ENCODE results near the gene MATN4. TPM values are rescaled to one million over a fixed set of nuclear protein-coding genes. Genes with fewer than 3 reads are reported as not detected.

The MATN4 gene
- total and polyA plus RNA-seq, 2 donors (not counting 1 experiment from before 2014, with no cell fraction given) = not detected

DNA sequence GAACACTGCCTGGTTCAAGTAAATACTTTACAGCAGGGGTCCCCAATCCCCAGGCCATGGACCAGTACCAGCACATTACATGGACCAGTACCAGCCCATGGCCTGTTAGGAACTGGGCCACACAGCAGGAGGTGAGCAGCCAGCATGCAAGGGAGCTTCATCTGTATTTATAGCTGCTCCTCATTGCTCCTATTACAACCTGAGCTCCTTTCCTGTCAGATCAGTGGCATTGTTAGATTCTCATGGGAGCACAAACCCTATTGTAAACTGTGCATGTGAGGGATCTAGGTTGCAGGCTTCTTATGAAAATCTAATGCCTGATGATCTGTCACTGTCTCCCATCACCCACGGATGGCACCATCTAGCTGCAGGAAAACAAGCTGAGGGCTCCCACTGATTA, 13.4 kb downstream of the MATN4 start:
- H3K27me3 Mint-ChIP-seq = peaks cover 42% of the 10 kb centered on the region
- H3K4me3 ChIP-seq (ENCODE audit: control extremely low read depth in 1 of 5, extremely low read depth in 1 of 5, insufficient read depth in 1 of 5, low read depth in 2 of 5, low read length in 4 of 5) = no peak overlapping the region
- TF ChIP-seq EZH2 (IDR thresholded peaks at IDR 0.05; ENCODE audit: borderline replicate concordance, insufficient read depth, low read depth, low read length, poor library complexity, severe bottlenecking) = no peak
- TF ChIP-seq, protein P1, sequence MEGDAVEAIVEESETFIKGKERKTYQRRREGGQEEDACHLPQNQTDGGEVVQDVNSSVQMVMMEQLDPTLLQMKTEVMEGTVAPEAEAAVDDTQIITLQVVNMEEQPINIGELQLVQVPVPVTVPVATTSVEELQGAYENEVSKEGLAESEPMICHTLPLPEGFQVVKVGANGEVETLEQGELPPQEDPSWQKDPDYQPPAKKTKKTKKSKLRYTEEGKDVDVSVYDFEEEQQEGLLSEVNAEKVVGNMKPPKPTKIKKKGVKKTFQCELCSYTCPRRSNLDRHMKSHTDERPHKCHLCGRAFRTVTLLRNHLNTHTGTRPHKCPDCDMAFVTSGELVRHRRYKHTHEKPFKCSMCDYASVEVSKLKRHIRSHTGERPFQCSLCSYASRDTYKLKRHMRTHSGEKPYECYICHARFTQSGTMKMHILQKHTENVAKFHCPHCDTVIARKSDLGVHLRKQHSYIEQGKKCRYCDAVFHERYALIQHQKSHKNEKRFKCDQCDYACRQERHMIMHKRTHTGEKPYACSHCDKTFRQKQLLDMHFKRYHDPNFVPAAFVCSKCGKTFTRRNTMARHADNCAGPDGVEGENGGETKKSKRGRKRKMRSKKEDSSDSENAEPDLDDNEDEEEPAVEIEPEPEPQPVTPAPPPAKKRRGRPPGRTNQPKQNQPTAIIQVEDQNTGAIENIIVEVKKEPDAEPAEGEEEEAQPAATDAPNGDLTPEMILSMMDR (IDR thresholded peaks at IDR 0.05) = no peak
- H3K27me3 ChIP-seq (replicated peaks in 1 of 4; ENCODE audit: control extremely low read depth in 1 of 4, control insufficient read depth in 3 of 4, insufficient read depth in 4 of 4, low read length in 3 of 4) = peaks cover 0 to 42% (median 20%) of the 10 kb centered on the region in 4 experiments
- no peak overlapping the region for H3K9ac ChIP-seq (ENCODE audit: low read length)
- DNase-seq (no peak), ATAC-seq (ENCODE audit: low read depth) (no peak)
- peaks cover 0 to 3% (median 2%) of the 10 kb centered on the region in 3 donors for H3K9me3 ChIP-seq (ENCODE audit: control extremely low read depth in 1 of 3, control insufficient read depth in 2 of 3, insufficient read depth in 1 of 3, low read length in 2 of 3)
- WGBS (ENCODE audit: insufficient coverage) = no CpG with 5 or more reads among the region's 1 CpG
- intact Hi-C loops (cut with micrococcal nuclease) = loop anchor here (10.0 kb wide), 1 partner anchor 610 kb away; no protein-coding TSS in a partner anchor
- H2AFZ ChIP-seq (ENCODE audit: insufficient read depth, low read depth, low read length, poor library complexity, severe bottlenecking) = no peak overlapping the region
- no peaks in the 10 kb centered on the region for H3K9me3 Mint-ChIP-seq (ENCODE audit: insufficient read depth)
- H3K4me1 ChIP-seq (ENCODE audit: control insufficient read depth in 2 of 2, insufficient read depth in 2 of 2, low read length in 2 of 2) = peaks cover 13 to 21% of the 10 kb centered on the region in 2 donors
- no peak overlapping the region for H3K4me3 Mint-ChIP-seq
- H3K27ac Mint-ChIP-seq = no peak overlapping the region
- H3K27ac ChIP-seq (ENCODE audit: low read length in 2 of 2) = no peak overlapping the region
- ChIA-PET CTCF (interaction anchor here (0.6 to 6.2 kb wide), 31 partner anchors 8 to 610 kb away, joined by 3 to 52 read pairs (median 5); partner anchors contain the start of genes RBPJL and SYS1), POLR2A (no interaction called here)
- H3K4me1 Mint-ChIP-seq = peaks cover 18% of the 10 kb centered on the region
- no peaks in the 10 kb centered on the region for H4K20me1 ChIP-seq (ENCODE audit: control insufficient read depth, insufficient read depth, low read length, poor library complexity, severe bottlenecking)
- no peaks in the 10 kb centered on the region for H3K36me3 ChIP-seq (replicated peaks in 1 of 2; ENCODE audit: control extremely low read depth in 1 of 2, control insufficient read depth in 1 of 2, extremely low read depth in 1 of 2, insufficient read depth in 2 of 2, low read length in 1 of 2)
- H3K79me2 ChIP-seq (ENCODE audit: control insufficient read depth, insufficient read depth, low read length) = no peaks in the 10 kb centered on the region
- no peak overlapping the region for H3K4me2 ChIP-seq (replicated peaks; ENCODE audit: low read depth, low read length, poor library complexity, severe bottlenecking)

DNA sequence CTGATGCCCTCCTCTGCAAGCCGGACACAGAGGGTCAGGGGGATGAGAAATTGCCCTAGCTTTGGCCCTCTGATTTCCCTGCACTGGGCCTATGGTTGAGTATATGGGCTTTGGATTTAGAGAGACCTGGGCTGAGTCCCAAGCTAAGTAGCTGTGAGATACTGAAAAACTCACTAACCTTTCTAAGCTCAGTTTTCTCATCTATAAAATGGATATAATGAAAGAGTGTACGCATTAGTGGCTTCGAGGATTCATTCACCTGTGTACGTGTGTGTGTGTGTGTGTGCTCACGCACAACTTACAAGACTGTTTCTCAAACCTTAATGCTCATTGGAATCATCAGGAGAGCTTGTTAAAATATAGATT, 14.1 kb downstream of the MATN4 start:
- Histone ChIP-seq H3K27me3 (replicated peaks in 1 of 4; ENCODE audit: control extremely low read depth in 1 of 4, control insufficient read depth in 3 of 4, insufficient read depth in 4 of 4, low read length in 3 of 4) (peaks cover 0 to 42% (median 20%) of the 10 kb centered on the region in 4 experiments), H3K9me3 (ENCODE audit: control extremely low read depth in 1 of 3, control insufficient read depth in 2 of 3, insufficient read depth in 1 of 3, low read length in 2 of 3) (peaks cover 0 to 3% (median 2%) of the 10 kb centered on the region in 3 donors), H4K20me1 (ENCODE audit: control insufficient read depth, insufficient read depth, low read length, poor library complexity, severe bottlenecking) (no peaks in the 10 kb centered on the region), H3K9ac (ENCODE audit: low read length) (peak overlapping the region; percentile 67), H3K27ac (ENCODE audit: low read length in 2 of 2) (no peak overlapping the region), H3K4me3 (ENCODE audit: control extremely low read depth in 1 of 5, extremely low read depth in 1 of 5, insufficient read depth in 1 of 5, low read depth in 2 of 5, low read length in 4 of 5) (peak overlapping the region in 4 of 5 experiments; percentile 39 to 65 (median 60)), H3K4me1 (ENCODE audit: control insufficient read depth in 2 of 2, insufficient read depth in 2 of 2, low read length in 2 of 2) (peaks cover 13 to 21% of the 10 kb centered on the region in 2 donors), H3K79me2 (ENCODE audit: control insufficient read depth, insufficient read depth, low read length) (no peaks in the 10 kb centered on the region), H3K36me3 (replicated peaks in 1 of 2; ENCODE audit: control extremely low read depth in 1 of 2, control insufficient read depth in 1 of 2, extremely low read depth in 1 of 2, insufficient read depth in 2 of 2, low read length in 1 of 2) (no peaks in the 10 kb centered on the region), H3K4me2 (replicated peaks; ENCODE audit: low read depth, low read length, poor library complexity, severe bottlenecking) (peak overlapping the region; percentile 89), H2AFZ (ENCODE audit: insufficient read depth, low read depth, low read length, poor library complexity, severe bottlenecking) (peak overlapping the region; percentile 82)
- Mint-ChIP-seq H3K4me1 (peaks cover 18% of the 10 kb centered on the region), H3K27me3 (peaks cover 41% of the 10 kb centered on the region), H3K4me3 (peak overlapping the region; percentile 87), H3K9me3 (ENCODE audit: insufficient read depth) (no peaks in the 10 kb centered on the region), H3K27ac (no peak overlapping the region)
- CTCF ChIA-PET = interaction anchor here (0.6 to 6.2 kb wide), 46 partner anchors 8 to 609 kb away, joined by 3 to 52 read pairs (median 4); partner anchors contain the start of genes RBPJL and SYS1
- DNase-seq (no peak), ATAC-seq (ENCODE audit: low read depth) (no peak)
- POLR2A ChIA-PET = no interaction called here
- WGBS (ENCODE audit: insufficient coverage) = 0% methylated on average over 1 of the region's 5 CpGs
- TF ChIP-seq, protein P1 (IDR thresholded peaks at IDR 0.05) = peak; percentile 61
- no peak for TF ChIP-seq EZH2 (IDR thresholded peaks at IDR 0.05; ENCODE audit: borderline replicate concordance, insufficient read depth, low read depth, low read length, poor library complexity, severe bottlenecking)
- intact Hi-C loops (cut with micrococcal nuclease) = loop anchor here (10.0 kb wide), 1 partner anchor 609 kb away; no protein-coding TSS in a partner anchor
